Measurements from ENCODE around the gene DNASE1L3. TPM values are rescaled to one million over a fixed set of nuclear protein-coding genes. Genes with fewer than 3 reads are reported as not detected.

DNASE1L3 gene
- total and polyA plus RNA-seq, 2 of the 13 experiments (the other 11 are each of a cell fraction or from before 2014, with no cell fraction given) = 0.86 to 1.7 TPM

DNA sequence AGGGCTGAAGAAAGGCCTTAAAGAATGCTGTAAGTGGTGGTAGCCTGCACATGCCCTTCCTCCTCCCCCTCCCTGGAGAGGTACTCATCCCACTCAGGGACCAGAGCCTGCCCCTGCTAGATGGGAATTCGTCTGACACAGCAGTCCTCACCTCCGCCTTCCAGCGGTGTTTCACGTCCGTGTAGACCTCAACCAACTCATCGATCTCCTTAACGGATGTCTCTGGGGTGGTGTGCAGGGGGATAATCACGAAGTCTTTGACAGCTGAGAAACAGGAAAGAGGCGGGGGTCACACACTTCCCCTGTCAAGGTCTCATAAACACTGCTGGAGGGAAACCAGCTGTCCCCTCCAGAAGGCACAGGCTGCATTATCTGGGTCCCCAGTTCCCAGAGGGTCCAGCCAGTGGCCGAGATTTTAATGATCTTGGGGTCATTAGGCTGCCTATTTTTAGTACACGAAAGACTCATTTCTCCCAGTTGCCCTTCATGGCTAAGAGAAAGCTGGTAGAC is 9.9 kb downstream of the DNASE1L3 start (continued):
- TF ChIP-seq, protein P1, sequence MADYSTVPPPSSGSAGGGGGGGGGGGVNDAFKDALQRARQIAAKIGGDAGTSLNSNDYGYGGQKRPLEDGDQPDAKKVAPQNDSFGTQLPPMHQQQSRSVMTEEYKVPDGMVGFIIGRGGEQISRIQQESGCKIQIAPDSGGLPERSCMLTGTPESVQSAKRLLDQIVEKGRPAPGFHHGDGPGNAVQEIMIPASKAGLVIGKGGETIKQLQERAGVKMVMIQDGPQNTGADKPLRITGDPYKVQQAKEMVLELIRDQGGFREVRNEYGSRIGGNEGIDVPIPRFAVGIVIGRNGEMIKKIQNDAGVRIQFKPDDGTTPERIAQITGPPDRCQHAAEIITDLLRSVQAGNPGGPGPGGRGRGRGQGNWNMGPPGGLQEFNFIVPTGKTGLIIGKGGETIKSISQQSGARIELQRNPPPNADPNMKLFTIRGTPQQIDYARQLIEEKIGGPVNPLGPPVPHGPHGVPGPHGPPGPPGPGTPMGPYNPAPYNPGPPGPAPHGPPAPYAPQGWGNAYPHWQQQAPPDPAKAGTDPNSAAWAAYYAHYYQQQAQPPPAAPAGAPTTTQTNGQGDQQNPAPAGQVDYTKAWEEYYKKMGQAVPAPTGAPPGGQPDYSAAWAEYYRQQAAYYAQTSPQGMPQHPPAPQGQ (CRISPR knock-in tag; IDR thresholded peaks at IDR 0.05; ENCODE audit: borderline replicate concordance) = no peak
- TF ChIP-seq NFKB2 (CRISPR knock-in tag; IDR thresholded peaks at IDR 0.05; ENCODE audit: borderline replicate concordance) (no peak), MEIS1 (CRISPR knock-in tag; IDR thresholded peaks at IDR 0.05; ENCODE audit: borderline replicate concordance) (peak; percentile 52; the same call in 1 of the 2 replicates), ZNF605 (CRISPR knock-in tag; IDR thresholded peaks at IDR 0.05) (peak; percentile 55; the same call in 1 of the 2 replicates), CC2D1A (CRISPR knock-in tag; IDR thresholded peaks at IDR 0.05) (no peak), PHF5A (CRISPR knock-in tag; IDR thresholded peaks at IDR 0.05; ENCODE audit: low read depth, unreplicated experiment) (no peak), ZNF644 (CRISPR knock-in tag; IDR thresholded peaks at IDR 0.05; ENCODE audit: low read depth) (no peak), PAF1 (CRISPR knock-in tag; IDR thresholded peaks at IDR 0.05) (no peak), ZEB1 (IDR thresholded peaks at IDR 0.05; ENCODE audit: insufficient replicate concordance, low read depth) (no peak), RORA (CRISPR knock-in tag; IDR thresholded peaks at IDR 0.05) (no peak), MLLT10 (CRISPR knock-in tag; IDR thresholded peaks at IDR 0.05) (no peak), TSC22D2 (CRISPR knock-in tag; IDR thresholded peaks at IDR 0.05; ENCODE audit: borderline replicate concordance) (no peak), FOXK2 (IDR thresholded peaks at IDR 0.05) (no peak), ZNF30 (CRISPR knock-in tag; IDR thresholded peaks at IDR 0.05) (no peak), NRL (CRISPR knock-in tag; IDR thresholded peaks at IDR 0.05; ENCODE audit: borderline replicate concordance) (no peak), SMAD1 (CRISPR knock-in tag; IDR thresholded peaks at IDR 0.05; ENCODE audit: borderline replicate concordance, low read depth) (no peak), REXO4 (CRISPR knock-in tag; IDR thresholded peaks at IDR 0.05; ENCODE audit: borderline replicate concordance) (no peak)
- TF ChIP-seq, protein P2, sequence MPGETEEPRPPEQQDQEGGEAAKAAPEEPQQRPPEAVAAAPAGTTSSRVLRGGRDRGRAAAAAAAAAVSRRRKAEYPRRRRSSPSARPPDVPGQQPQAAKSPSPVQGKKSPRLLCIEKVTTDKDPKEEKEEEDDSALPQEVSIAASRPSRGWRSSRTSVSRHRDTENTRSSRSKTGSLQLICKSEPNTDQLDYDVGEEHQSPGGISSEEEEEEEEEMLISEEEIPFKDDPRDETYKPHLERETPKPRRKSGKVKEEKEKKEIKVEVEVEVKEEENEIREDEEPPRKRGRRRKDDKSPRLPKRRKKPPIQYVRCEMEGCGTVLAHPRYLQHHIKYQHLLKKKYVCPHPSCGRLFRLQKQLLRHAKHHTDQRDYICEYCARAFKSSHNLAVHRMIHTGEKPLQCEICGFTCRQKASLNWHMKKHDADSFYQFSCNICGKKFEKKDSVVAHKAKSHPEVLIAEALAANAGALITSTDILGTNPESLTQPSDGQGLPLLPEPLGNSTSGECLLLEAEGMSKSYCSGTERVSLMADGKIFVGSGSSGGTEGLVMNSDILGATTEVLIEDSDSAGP (CRISPR knock-in tag; IDR thresholded peaks at IDR 0.05; ENCODE audit: borderline replicate concordance) = no peak
- TF ChIP-seq, protein P3, sequence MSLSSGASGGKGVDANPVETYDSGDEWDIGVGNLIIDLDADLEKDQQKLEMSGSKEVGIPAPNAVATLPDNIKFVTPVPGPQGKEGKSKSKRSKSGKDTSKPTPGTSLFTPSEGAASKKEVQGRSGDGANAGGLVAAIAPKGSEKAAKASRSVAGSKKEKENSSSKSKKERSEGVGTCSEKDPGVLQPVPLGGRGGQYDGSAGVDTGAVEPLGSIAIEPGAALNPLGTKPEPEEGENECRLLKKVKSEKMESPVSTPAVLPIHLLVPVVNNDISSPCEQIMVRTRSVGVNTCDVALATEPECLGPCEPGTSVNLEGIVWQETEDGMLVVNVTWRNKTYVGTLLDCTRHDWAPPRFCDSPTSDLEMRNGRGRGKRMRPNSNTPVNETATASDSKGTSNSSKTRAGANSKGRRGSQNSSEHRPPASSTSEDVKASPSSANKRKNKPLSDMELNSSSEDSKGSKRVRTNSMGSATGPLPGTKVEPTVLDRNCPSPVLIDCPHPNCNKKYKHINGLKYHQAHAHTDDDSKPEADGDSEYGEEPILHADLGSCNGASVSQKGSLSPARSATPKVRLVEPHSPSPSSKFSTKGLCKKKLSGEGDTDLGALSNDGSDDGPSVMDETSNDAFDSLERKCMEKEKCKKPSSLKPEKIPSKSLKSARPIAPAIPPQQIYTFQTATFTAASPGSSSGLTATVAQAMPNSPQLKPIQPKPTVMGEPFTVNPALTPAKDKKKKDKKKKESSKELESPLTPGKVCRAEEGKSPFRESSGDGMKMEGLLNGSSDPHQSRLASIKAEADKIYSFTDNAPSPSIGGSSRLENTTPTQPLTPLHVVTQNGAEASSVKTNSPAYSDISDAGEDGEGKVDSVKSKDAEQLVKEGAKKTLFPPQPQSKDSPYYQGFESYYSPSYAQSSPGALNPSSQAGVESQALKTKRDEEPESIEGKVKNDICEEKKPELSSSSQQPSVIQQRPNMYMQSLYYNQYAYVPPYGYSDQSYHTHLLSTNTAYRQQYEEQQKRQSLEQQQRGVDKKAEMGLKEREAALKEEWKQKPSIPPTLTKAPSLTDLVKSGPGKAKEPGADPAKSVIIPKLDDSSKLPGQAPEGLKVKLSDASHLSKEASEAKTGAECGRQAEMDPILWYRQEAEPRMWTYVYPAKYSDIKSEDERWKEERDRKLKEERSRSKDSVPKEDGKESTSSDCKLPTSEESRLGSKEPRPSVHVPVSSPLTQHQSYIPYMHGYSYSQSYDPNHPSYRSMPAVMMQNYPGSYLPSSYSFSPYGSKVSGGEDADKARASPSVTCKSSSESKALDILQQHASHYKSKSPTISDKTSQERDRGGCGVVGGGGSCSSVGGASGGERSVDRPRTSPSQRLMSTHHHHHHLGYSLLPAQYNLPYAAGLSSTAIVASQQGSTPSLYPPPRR (CRISPR knock-in tag; IDR thresholded peaks at IDR 0.05; ENCODE audit: borderline replicate concordance) = peak; percentile 29; the same call in 1 of the 2 replicates
- TF ChIP-seq, protein P4, sequence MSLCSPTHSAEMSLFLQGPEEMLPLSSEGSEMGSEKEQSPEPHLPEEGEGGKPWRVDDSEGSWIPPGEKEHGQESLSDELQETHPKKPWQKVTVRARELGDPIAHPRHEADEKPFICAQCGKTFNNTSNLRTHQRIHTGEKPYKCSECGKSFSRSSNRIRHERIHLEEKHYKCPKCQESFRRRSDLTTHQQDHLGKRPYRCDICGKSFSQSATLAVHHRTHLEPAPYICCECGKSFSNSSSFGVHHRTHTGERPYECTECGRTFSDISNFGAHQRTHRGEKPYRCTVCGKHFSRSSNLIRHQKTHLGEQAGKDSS (CRISPR knock-in tag; IDR thresholded peaks at IDR 0.05; ENCODE audit: borderline replicate concordance, low read depth) = no peak
- TF ChIP-seq, protein P5, sequence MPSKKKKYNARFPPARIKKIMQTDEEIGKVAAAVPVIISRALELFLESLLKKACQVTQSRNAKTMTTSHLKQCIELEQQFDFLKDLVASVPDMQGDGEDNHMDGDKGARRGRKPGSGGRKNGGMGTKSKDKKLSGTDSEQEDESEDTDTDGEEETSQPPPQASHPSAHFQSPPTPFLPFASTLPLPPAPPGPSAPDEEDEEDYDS (CRISPR knock-in tag; IDR thresholded peaks at IDR 0.05) = no peak
